H1 (cell line): ENCODE measurements around the gene TMCC1.

Source experiments
- BRCA1 ChIP-seq: IDR thresholded peaks from 2 replicates; pipeline ENCODE4 v1.6.1; 2012; ENCODE audit warnings: low read depth, low read length, improper control_type of control experiment
- EZH2 ChIP-seq: fragments of 200-600 bp; sonication (generic); IDR thresholded peaks from 2 replicates; pipeline ENCODE4 v1.7.1; 2012; ENCODE audit warnings: low read depth, mild to moderate bottlenecking, moderate library complexity, low read length, inconsistent platforms; ENCODE audit not compliant: severe bottlenecking
- HDAC2 ChIP-seq, 2 experiments: fragments of 300-600 bp in 1 of 2; sonication (generic) in 1 of 2; IDR thresholded peaks; 2 replicates each; pipeline ENCODE4 v1.6.1; 2011 to 2012; ENCODE audit warnings: low read depth in 2 of 2, low read length in 2 of 2, mild to moderate bottlenecking in 2 of 2, moderate library complexity in 2 of 2, borderline replicate concordance in 1 of 2, inconsistent platforms in 1 of 2
- POLR2A ChIP-seq, 2 experiments: IDR thresholded peaks; 1 replicate in 1 of 2; 2 replicates in 1 of 2; pipeline ENCODE4 v1.6.1; 2011; ENCODE audit warnings: low read depth in 2 of 2, low read length in 2 of 2, mild to moderate bottlenecking in 2 of 2; ENCODE audit errors: control extremely low read depth in 1 of 2
- POLR2AphosphoS5 ChIP-seq: IDR thresholded peaks from 2 replicates; pipeline ENCODE4 v1.6.1; 2011; ENCODE audit warnings: low read depth, low read length
- SIRT6 ChIP-seq: IDR thresholded peaks from one replicate; pipeline ENCODE4 v1.7.1; 2012; ENCODE audit warnings: low read length, inconsistent platforms
- TF ChIP-seq, protein P1 (sequence below), 3 experiments: IDR thresholded peaks; 1 replicate in 2 of 3; 2 replicates in 1 of 3; pipeline versions ENCODE4 v1.5.1 to v1.6.1; 2011; ENCODE audit warnings: low read length in 3 of 3, mild to moderate bottlenecking in 3 of 3, inconsistent platforms in 2 of 3, low read depth in 1 of 3, moderate library complexity in 1 of 3; ENCODE audit not compliant: insufficient read depth in 1 of 3; ENCODE audit errors: control extremely low read depth in 1 of 3
- TF ChIP-seq, protein P2 (sequence below): IDR thresholded peaks from 2 replicates; pipeline ENCODE4 v1.6.1; 2012; ENCODE audit warnings: inconsistent platforms
- TF ChIP-seq, protein P3 (sequence below): IDR thresholded peaks from 2 replicates; pipeline ENCODE4 v1.6.1; 2012; ENCODE audit warnings: low read length, inconsistent platforms

DNA sequence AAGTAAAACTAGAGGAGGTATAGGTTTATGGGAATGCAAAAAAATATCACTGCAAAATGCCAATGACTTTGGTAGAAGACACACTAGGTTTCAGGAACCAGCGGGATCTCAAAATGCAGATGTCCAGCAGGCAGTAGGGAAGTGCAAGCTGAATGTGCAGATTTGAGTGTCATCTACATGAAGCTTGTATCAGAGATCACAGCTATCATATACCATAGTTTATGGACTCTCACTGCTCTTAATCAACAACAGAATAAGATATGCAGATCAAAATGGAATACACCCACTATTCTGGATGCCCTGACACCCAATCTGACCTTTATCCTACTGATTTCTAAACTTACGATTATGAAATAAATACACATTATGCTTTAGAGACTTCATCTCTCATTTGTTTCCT, 27.7 kb downstream of the TMCC1 start:
- TF ChIP-seq, protein P1, sequence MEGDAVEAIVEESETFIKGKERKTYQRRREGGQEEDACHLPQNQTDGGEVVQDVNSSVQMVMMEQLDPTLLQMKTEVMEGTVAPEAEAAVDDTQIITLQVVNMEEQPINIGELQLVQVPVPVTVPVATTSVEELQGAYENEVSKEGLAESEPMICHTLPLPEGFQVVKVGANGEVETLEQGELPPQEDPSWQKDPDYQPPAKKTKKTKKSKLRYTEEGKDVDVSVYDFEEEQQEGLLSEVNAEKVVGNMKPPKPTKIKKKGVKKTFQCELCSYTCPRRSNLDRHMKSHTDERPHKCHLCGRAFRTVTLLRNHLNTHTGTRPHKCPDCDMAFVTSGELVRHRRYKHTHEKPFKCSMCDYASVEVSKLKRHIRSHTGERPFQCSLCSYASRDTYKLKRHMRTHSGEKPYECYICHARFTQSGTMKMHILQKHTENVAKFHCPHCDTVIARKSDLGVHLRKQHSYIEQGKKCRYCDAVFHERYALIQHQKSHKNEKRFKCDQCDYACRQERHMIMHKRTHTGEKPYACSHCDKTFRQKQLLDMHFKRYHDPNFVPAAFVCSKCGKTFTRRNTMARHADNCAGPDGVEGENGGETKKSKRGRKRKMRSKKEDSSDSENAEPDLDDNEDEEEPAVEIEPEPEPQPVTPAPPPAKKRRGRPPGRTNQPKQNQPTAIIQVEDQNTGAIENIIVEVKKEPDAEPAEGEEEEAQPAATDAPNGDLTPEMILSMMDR (IDR thresholded peaks at IDR 0.05; ENCODE audit: control extremely low read depth in 1 of 3, insufficient read depth in 1 of 3, low read depth in 1 of 3, low read length in 3 of 3): no peak
- TF ChIP-seq EZH2 (no peak), POLR2A (IDR thresholded peaks at IDR 0.05; ENCODE audit: control extremely low read depth in 1 of 2, low read depth in 2 of 2, low read length in 2 of 2) (no peak), POLR2AphosphoS5 (no peak), BRCA1 (no peak), SIRT6 (no peak), HDAC2 (IDR thresholded peaks at IDR 0.05; ENCODE audit: borderline replicate concordance in 1 of 2, low read depth in 2 of 2, low read length in 2 of 2) (no peak)
- TF ChIP-seq, protein P2, sequence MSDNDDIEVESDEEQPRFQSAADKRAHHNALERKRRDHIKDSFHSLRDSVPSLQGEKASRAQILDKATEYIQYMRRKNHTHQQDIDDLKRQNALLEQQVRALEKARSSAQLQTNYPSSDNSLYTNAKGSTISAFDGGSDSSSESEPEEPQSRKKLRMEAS: no peak
- TF ChIP-seq, protein P3, sequence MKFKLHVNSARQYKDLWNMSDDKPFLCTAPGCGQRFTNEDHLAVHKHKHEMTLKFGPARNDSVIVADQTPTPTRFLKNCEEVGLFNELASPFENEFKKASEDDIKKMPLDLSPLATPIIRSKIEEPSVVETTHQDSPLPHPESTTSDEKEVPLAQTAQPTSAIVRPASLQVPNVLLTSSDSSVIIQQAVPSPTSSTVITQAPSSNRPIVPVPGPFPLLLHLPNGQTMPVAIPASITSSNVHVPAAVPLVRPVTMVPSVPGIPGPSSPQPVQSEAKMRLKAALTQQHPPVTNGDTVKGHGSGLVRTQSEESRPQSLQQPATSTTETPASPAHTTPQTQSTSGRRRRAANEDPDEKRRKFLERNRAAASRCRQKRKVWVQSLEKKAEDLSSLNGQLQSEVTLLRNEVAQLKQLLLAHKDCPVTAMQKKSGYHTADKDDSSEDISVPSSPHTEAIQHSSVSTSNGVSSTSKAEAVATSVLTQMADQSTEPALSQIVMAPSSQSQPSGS: no peak
